ENCODE measurements around the gene LNPEP. TPM values are rescaled to one million over a fixed set of nuclear protein-coding genes. Genes with fewer than 3 reads are reported as not detected.
"Not testable (repeated sequence)": the region's sequence is repeated elsewhere in the genome, so short reads cannot be mapped to it uniquely, and the experiment has no call there.

LNPEP gene
- total RNA-seq, 6 experiments from 2014 or later = 7.5 to 11.2 (median 9.9) TPM

GRCh38 chr5:97078958-97079743, 143.3 kb downstream of the LNPEP start:
- intact Hi-C loops (cut with DNase I) = no loop called here

GRCh38 chr5:97084782-97085458, 149.0 kb downstream of the LNPEP start:
- intact Hi-C loops (cut with DNase I); H3K27me3 ChIP-seq; DNase-seq; H3K9me3 ChIP-seq; H3K27ac ChIP-seq; H3K4me1 ChIP-seq; ATAC-seq; H3K36me3 ChIP-seq; H3K4me3 ChIP-seq: not testable (repeated sequence)
- WGBS (ENCODE audit: insufficient coverage, low coverage, low lambda C conversion rate, missing lambda C conversion rate) = 80% methylated on average over 1 of the region's 21 CpGs

More at GRCh38 chr5:97078958-97079743, 143.3 kb downstream of the LNPEP start:
- DNase-seq (no peak), ATAC-seq (peak in 1 of 4 donors; percentile 25)
- Histone ChIP-seq H3K36me3 (no peaks in the 10 kb centered on the region), H3K27ac (no peak overlapping the region), H3K9me3 (no peaks in the 10 kb centered on the region), H3K27me3 (no peaks in the 10 kb centered on the region), H3K4me1 (no peaks in the 10 kb centered on the region), H3K4me3 (no peak overlapping the region)
- TF ChIP-seq POLR2A (IDR thresholded peaks at IDR 0.05) (no peak), CTCF (IDR thresholded peaks at IDR 0.05) (no peak)
- 86% methylated on average over 3 of the region's 4 CpGs for WGBS (ENCODE audit: insufficient coverage, low coverage, low lambda C conversion rate, missing lambda C conversion rate)

DNA sequence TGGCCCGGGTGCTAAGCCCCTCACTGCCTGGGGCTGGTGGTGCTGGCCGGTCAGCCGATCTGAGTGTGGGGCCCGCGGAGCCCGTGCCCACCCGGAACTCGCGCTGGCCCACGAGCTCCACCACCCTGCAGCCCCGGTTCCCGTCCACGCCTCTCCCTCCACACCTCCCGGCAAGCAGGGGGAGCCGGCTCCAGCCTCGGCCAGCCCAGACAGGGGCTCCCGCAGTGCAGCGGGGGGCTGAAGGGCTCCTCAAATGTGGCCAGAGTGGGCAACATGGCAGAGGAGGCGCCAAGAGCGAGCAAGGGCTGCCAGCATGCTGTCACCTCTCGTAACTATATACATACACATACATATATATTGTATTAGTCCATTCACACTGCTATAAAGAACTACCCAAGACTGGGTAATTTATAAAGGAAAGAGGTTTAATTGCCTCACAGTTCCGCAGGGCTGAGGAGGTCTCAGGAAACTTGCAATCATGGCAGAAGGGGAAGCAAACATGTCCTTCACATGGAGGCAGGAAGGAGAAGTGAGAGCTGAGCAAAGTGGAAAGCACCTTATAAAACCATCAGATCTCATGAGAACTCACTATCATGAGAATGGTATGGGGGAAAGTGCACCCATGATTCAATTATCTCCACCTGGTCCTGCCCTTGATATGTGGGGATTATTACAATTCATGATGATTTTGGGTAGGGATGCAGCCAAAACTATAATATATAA, 149.7 kb downstream of the LNPEP start:
- no peaks in the 10 kb centered on the region for H3K27me3 ChIP-seq
- no peak overlapping the region for H3K27ac ChIP-seq
- intact Hi-C loops (cut with DNase I) = no loop called here
- H3K4me3 ChIP-seq = no peak overlapping the region
- no peaks in the 10 kb centered on the region for H3K9me3 ChIP-seq
- TF ChIP-seq POLR2A (IDR thresholded peaks at IDR 0.05) (no peak), CTCF (IDR thresholded peaks at IDR 0.05) (no peak)
- DNase-seq (peak in 1 of 3 donors; percentile 21), ATAC-seq (peak in 1 of 4 donors; percentile 19)
- 90% methylated on average over 4 of the region's 22 CpGs for WGBS (ENCODE audit: insufficient coverage, low coverage, low lambda C conversion rate, missing lambda C conversion rate)
- H3K4me1 ChIP-seq = no peaks in the 10 kb centered on the region
- no peaks in the 10 kb centered on the region for H3K36me3 ChIP-seq

Small RNA genes lying within 50 kb of the gene (small RNA-seq; reads per million reads assigned to genes)
- 0 reads per million in 2 experiments for gene RF00019

Other genes starting within 250 kb of the LNPEP start
- 10 to 100 TPM; 29.3 to 54.7 (median 34.1) TPM for gene ERAP1, start 128.1 kb upstream of the LNPEP start, total RNA-seq
- gene ERAP2, start 59.6 kb upstream of the LNPEP start, total RNA-seq = 10 to 100 TPM in 2 of 6 experiments, 1 to 10 TPM in 4; 1.5 to 13.3 (median 8.4) TPM
- not detected for gene LIX1, start 206.5 kb downstream of the LNPEP start, total RNA-seq
- gene RIOK2, start 247.2 kb downstream of the LNPEP start, total RNA-seq = 10 to 100 TPM in 3 of 6 experiments, 1 to 10 TPM in 3; 7.0 to 17.6 (median 10.4) TPM